ENCODE measurements around the gene SPART. TPM values are rescaled to one million over a fixed set of nuclear protein-coding genes. Genes with fewer than 3 reads are reported as not detected.

Gene SPART
- 44.0 TPM for polyA plus RNA-seq
- long read RNA-seq, donor 1, full-length matches to known transcripts, result 1 of 1 reads
- long read RNA-seq, donor 1, partial matches to known transcripts, result 0 of 1 reads
- long read RNA-seq, donor 1, other reads (novel, unspliced or antisense), result 0 of 1 reads
- long read RNA-seq, donor 2, full-length matches to known transcripts, result 18 of 31 reads
- long read RNA-seq, donor 2, partial matches to known transcripts, result 13 of 31 reads
- long read RNA-seq, donor 2, other reads (novel, unspliced or antisense), result 0 of 31 reads
- long read RNA-seq, donor 3, result 0 reads
- long read RNA-seq, donor 4, result 0 reads
- long read RNA-seq, donor 5, full-length matches to known transcripts, result 3 of 9 reads
- long read RNA-seq, donor 5, partial matches to known transcripts, result 6 of 9 reads
- long read RNA-seq, donor 5, other reads (novel, unspliced or antisense), result 0 of 9 reads
- long read RNA-seq, donor 6, full-length matches to known transcripts, result 13 of 13 reads
- long read RNA-seq, donor 6, partial matches to known transcripts, result 0 of 13 reads
- long read RNA-seq, donor 6, other reads (novel, unspliced or antisense), result 0 of 13 reads
- long read RNA-seq, donor 7, full-length matches to known transcripts, result 4 of 4 reads
- long read RNA-seq, donor 7, partial matches to known transcripts, result 0 of 4 reads
- long read RNA-seq, donor 7, other reads (novel, unspliced or antisense), result 0 of 4 reads
- long read RNA-seq, donor 8, full-length matches to known transcripts, result 13 of 21 reads
- long read RNA-seq, donor 8, partial matches to known transcripts, result 8 of 21 reads
- long read RNA-seq, donor 8, other reads (novel, unspliced or antisense), result 0 of 21 reads
- long read RNA-seq, donor 9, full-length matches to known transcripts, result 20 of 34 reads
- long read RNA-seq, donor 9, partial matches to known transcripts, result 14 of 34 reads
- long read RNA-seq, donor 9, other reads (novel, unspliced or antisense), result 0 of 34 reads
- long read RNA-seq, donor 10, full-length matches to known transcripts, result 18 of 27 reads
- long read RNA-seq, donor 10, partial matches to known transcripts, result 9 of 27 reads
- long read RNA-seq, donor 10, other reads (novel, unspliced or antisense), result 0 of 27 reads
- long read RNA-seq, donor 11, full-length matches to known transcripts, result 12 of 12 reads
- long read RNA-seq, donor 11, partial matches to known transcripts, result 0 of 12 reads
- long read RNA-seq, donor 11, other reads (novel, unspliced or antisense), result 0 of 12 reads

GRCh38 chr13:36346222-36347083, at the start of gene SPART:
TSS of gene SPART (minus strand) at chr13:36346394. CDS start at chr13:36335830, 10,564 bp downstream.
- no CpG with 5 or more reads among the region's 86 CpGs for WGBS (ENCODE audit: insufficient coverage, low lambda C conversion rate)

GRCh38 chr13:36395280-36395679, 49.1 kb upstream of the SPART start:
- no peaks in the 10 kb centered on the region for H3K36me3 ChIP-seq (ENCODE audit: control insufficient read depth, insufficient read depth, low read length)
- 24% methylated on average over 2 of the region's 2 CpGs for WGBS (ENCODE audit: insufficient coverage, low lambda C conversion rate)
- DNase-seq, result peak; percentile 20 to 25
- H3K4me1 ChIP-seq (ENCODE audit: control insufficient read depth, insufficient read depth, low read length), result no peaks in the 10 kb centered on the region
- H3K9me3 ChIP-seq (ENCODE audit: control insufficient read depth, low read depth, low read length), result no peaks in the 10 kb centered on the region
- no peak overlapping the region for H3K27ac ChIP-seq (ENCODE audit: low read length)
- H3K4me3 ChIP-seq (ENCODE audit: low read length), result no peak overlapping the region
- no peaks in the 10 kb centered on the region for H3K27me3 ChIP-seq (ENCODE audit: control insufficient read depth, insufficient read depth, low read length)

More at GRCh38 chr13:36346222-36347083, at the start of gene SPART:
- H3K36me3 ChIP-seq (ENCODE audit: control insufficient read depth, insufficient read depth, low read length), result no peaks in the 10 kb centered on the region
- peaks cover 3% of the 10 kb centered on the region for H3K4me1 ChIP-seq (ENCODE audit: control insufficient read depth, insufficient read depth, low read length)
- H3K27ac ChIP-seq (ENCODE audit: low read length), result peak within 1 kb of the TSS; percentile 98
- DNase-seq, result peak; percentile 86 to 88
- no peaks in the 10 kb centered on the region for H3K9me3 ChIP-seq (ENCODE audit: control insufficient read depth, low read depth, low read length)
- peak within 1 kb of the TSS; percentile 83 for H3K4me3 ChIP-seq (ENCODE audit: low read length)
- H3K27me3 ChIP-seq (ENCODE audit: control insufficient read depth, insufficient read depth, low read length), result peaks cover 6% of the 10 kb centered on the region

- H3K4me3 ChIP-seq (ENCODE audit: low read length), result no peak overlapping the region
- no peak for DNase-seq
- H3K36me3 ChIP-seq (ENCODE audit: control insufficient read depth, insufficient read depth, low read length), result no peaks in the 10 kb centered on the region
- no CpG with 5 or more reads among the region's 1 CpG for WGBS (ENCODE audit: insufficient coverage, low lambda C conversion rate)
- H3K9me3 ChIP-seq (ENCODE audit: control insufficient read depth, low read depth, low read length), result no peaks in the 10 kb centered on the region
- H3K27ac ChIP-seq (ENCODE audit: low read length), result no peak overlapping the region
- no peaks in the 10 kb centered on the region for H3K4me1 ChIP-seq (ENCODE audit: control insufficient read depth, insufficient read depth, low read length)
- H3K27me3 ChIP-seq (ENCODE audit: control insufficient read depth, insufficient read depth, low read length), result peaks cover 4% of the 10 kb centered on the region
Observed at GRCh38 chr13:36385489-36385888, 39.3 kb upstream of the SPART start.

GRCh38 chr13:36382030-36382429, 35.8 kb upstream of the SPART start:
- Histone ChIP-seq H3K27me3 (ENCODE audit: control insufficient read depth, insufficient read depth, low read length) (peaks cover 4% of the 10 kb centered on the region), H3K27ac (ENCODE audit: low read length) (no peak overlapping the region), H3K4me3 (ENCODE audit: low read length) (no peak overlapping the region), H3K9me3 (ENCODE audit: control insufficient read depth, low read depth, low read length) (no peaks in the 10 kb centered on the region), H3K36me3 (ENCODE audit: control insufficient read depth, insufficient read depth, low read length) (no peaks in the 10 kb centered on the region), H3K4me1 (ENCODE audit: control insufficient read depth, insufficient read depth, low read length) (no peaks in the 10 kb centered on the region)
- WGBS (ENCODE audit: insufficient coverage, low lambda C conversion rate), result no CpG with 5 or more reads among the region's 3 CpGs
- DNase-seq, result no peak

GRCh38 chr13:36377826-36378468, 31.8 kb upstream of the SPART start:
- Histone ChIP-seq H3K9me3 (ENCODE audit: control insufficient read depth, low read depth, low read length) (no peaks in the 10 kb centered on the region), H3K36me3 (ENCODE audit: control insufficient read depth, insufficient read depth, low read length) (no peaks in the 10 kb centered on the region), H3K27me3 (ENCODE audit: control insufficient read depth, insufficient read depth, low read length) (no peaks in the 10 kb centered on the region), H3K4me3 (ENCODE audit: low read length) (no peak overlapping the region), H3K4me1 (ENCODE audit: control insufficient read depth, insufficient read depth, low read length) (peaks cover 6% of the 10 kb centered on the region), H3K27ac (ENCODE audit: low read length) (peak overlapping the region; percentile 12)
- WGBS (ENCODE audit: insufficient coverage, low lambda C conversion rate), result 13% methylated on average over 1 of the region's 1 CpG
- no peak for DNase-seq

- peaks cover 6% of the 10 kb centered on the region for H3K4me1 ChIP-seq (ENCODE audit: control insufficient read depth, insufficient read depth, low read length)
Observed at GRCh38 chr13:36374063-36374462, 27.9 kb upstream of the SPART start.

GRCh38 chr13:36371185-36371584, 25.0 kb upstream of the SPART start:
- no peaks in the 10 kb centered on the region for H3K36me3 ChIP-seq (ENCODE audit: control insufficient read depth, insufficient read depth, low read length)
- no peaks in the 10 kb centered on the region for H3K27me3 ChIP-seq (ENCODE audit: control insufficient read depth, insufficient read depth, low read length)
- peaks cover 6% of the 10 kb centered on the region for H3K4me1 ChIP-seq (ENCODE audit: control insufficient read depth, insufficient read depth, low read length)
- 83% methylated on average over 1 of the region's 4 CpGs for WGBS (ENCODE audit: insufficient coverage, low lambda C conversion rate)
- no peak overlapping the region for H3K4me3 ChIP-seq (ENCODE audit: low read length)
- H3K27ac ChIP-seq (ENCODE audit: low read length), result no peak overlapping the region
- no peak for DNase-seq
- H3K9me3 ChIP-seq (ENCODE audit: control insufficient read depth, low read depth, low read length), result no peaks in the 10 kb centered on the region

More at GRCh38 chr13:36374063-36374462, 27.9 kb upstream of the SPART start:
- Histone ChIP-seq H3K4me3 (ENCODE audit: low read length) (no peak overlapping the region), H3K9me3 (ENCODE audit: control insufficient read depth, low read depth, low read length) (no peaks in the 10 kb centered on the region), H3K27me3 (ENCODE audit: control insufficient read depth, insufficient read depth, low read length) (no peaks in the 10 kb centered on the region), H3K36me3 (ENCODE audit: control insufficient read depth, insufficient read depth, low read length) (no peaks in the 10 kb centered on the region), H3K27ac (ENCODE audit: low read length) (no peak overlapping the region)
- DNase-seq, result no peak
- WGBS (ENCODE audit: insufficient coverage, low lambda C conversion rate), result no CpG with 5 or more reads among the region's 2 CpGs

GRCh38 chr13:36370108-36370429, 23.9 kb upstream of the SPART start:
- Histone ChIP-seq H3K9me3 (ENCODE audit: control insufficient read depth, low read depth, low read length) (no peaks in the 10 kb centered on the region), H3K27me3 (ENCODE audit: control insufficient read depth, insufficient read depth, low read length) (no peaks in the 10 kb centered on the region), H3K4me3 (ENCODE audit: low read length) (no peak overlapping the region), H3K27ac (ENCODE audit: low read length) (no peak overlapping the region), H3K4me1 (ENCODE audit: control insufficient read depth, insufficient read depth, low read length) (peaks cover 6% of the 10 kb centered on the region), H3K36me3 (ENCODE audit: control insufficient read depth, insufficient read depth, low read length) (no peaks in the 10 kb centered on the region)
- no CpG with 5 or more reads among the region's 6 CpGs for WGBS (ENCODE audit: insufficient coverage, low lambda C conversion rate)
- no peak for DNase-seq
